Adrenal gland (tissue), 5 donors: ENCODE measurements around the gene TRDN.

ENCODE experiments used
- CTCF ChIP-seq, 6 experiments: fragments of 450-650 bp in 4 of 6; fragments of 200-600 bp in 2 of 6; sonication (generic) in 1 of 6; IDR thresholded peaks; 1 replicate in 5 of 6; 2 replicates in 1 of 6; pipeline versions ENCODE4 v1.5.1 to v1.8.0; 2016 to 2021; ENCODE audit warnings: antibody characterized with exemption in 6 of 6, mild to moderate bottlenecking in 2 of 6, moderate library complexity in 1 of 6
- POLR2A ChIP-seq, 2 donors: fragments of 450-650 bp; IDR thresholded peaks; one replicate each; pipeline ENCODE4 v1.6.1; 2017; ENCODE audit warnings: antibody characterized with exemption in 2 of 2, mild to moderate bottlenecking in 2 of 2, moderate library complexity in 1 of 2
- donor health status: DM: no; HTN: no; CAD: no.

GRCh38 chr6:123564361-123564760, 72.4 kb downstream of the TRDN start:
- TF ChIP-seq CTCF (IDR thresholded peaks at IDR 0.05) (no peak), POLR2A (IDR thresholded peaks at IDR 0.05) (no peak)
